Right lobe of liver (tissue), 6 donors: Measurements from ENCODE around the gene SCN9A. TPM values are rescaled to one million over a fixed set of nuclear protein-coding genes. Genes with fewer than 3 reads are reported as not detected.
"Not testable (repeated sequence)": the region's sequence is repeated elsewhere in the genome, so short reads cannot be mapped to it uniquely, and the experiment has no call there.

Source experiments
- ATAC-seq, 4 donors: fragments of 200-7000 bp; cut with Tn5 transposase; one replicate each; pipeline ENCODE4 v1.9.1; 2020; ENCODE audit warnings: mild to moderate bottlenecking in 4 of 4, moderate library complexity in 4 of 4
- DNase-seq, 3 donors: peaks; one replicate each; pipeline ENCODE4 v3.0.0-alpha.2; 2020
- H3K27ac ChIP-seq, 3 donors: fragments of 200-600 bp; one replicate each; pipeline ENCODE4 v1.8.0; 2022
- H3K27me3 ChIP-seq, 2 donors: fragments of 200-600 bp; one replicate each; pipeline ENCODE4 v1.8.0; 2022
- H3K36me3 ChIP-seq, 4 donors: fragments of 200-600 bp; sonication (generic) in 1 of 4; one replicate each; pipeline versions ENCODE4 v1.5.1 to v1.8.0; 2017 to 2022; ENCODE audit warnings: control low read depth in 1 of 4
- H3K4me1 ChIP-seq, 4 donors: fragments of 200-600 bp; sonication (generic) in 1 of 4; one replicate each; pipeline versions ENCODE4 v1.5.1 to v1.8.0; 2017 to 2022; ENCODE audit warnings: control low read depth in 1 of 4
- H3K4me3 ChIP-seq, 3 donors: fragments of 200-600 bp; one replicate each; pipeline ENCODE4 v1.8.0; 2022
- H3K9me3 ChIP-seq, 4 donors: fragments of 200-600 bp; sonication (generic) in 1 of 4; one replicate each; pipeline versions ENCODE4 v1.5.1 to v1.8.0; 2017 to 2022; ENCODE audit warnings: control low read depth in 1 of 4
- CTCF ChIP-seq, 4 donors: fragments of 200-600 bp in 3 of 4; fragments of 450-650 bp in 1 of 4; IDR thresholded peaks; one replicate each; pipeline versions ENCODE4 v1.5.1 to v1.8.0; 2016 to 2022; ENCODE audit warnings: antibody characterized with exemption in 4 of 4, mild to moderate bottlenecking in 2 of 4
- POLR2A ChIP-seq: fragments of 450-650 bp; IDR thresholded peaks from one replicate; pipeline ENCODE4 v1.6.1; 2017; ENCODE audit warnings: antibody characterized with exemption, mild to moderate bottlenecking
- WGBS: methylation state at CpG from one replicate; pipeline ENCODE4 v1.1.6; 2018; ENCODE audit warnings: low coverage, low lambda C conversion rate; ENCODE audit not compliant: insufficient coverage; ENCODE audit errors: missing lambda C conversion rate; 5-methylcytosine and 5-hydroxymethylcytosine counted together
- intact Hi-C, 2 donors: fragments of 100-400 bp; cut with DNase I; formaldehyde crosslinking; loops; one replicate each; pipeline versions ENCODE4 v1.11.2 to v1.14.1; 2022
- total RNA-seq, 6 experiments: library from RNA; depleted of rRNA in 2 of 6; stranded (reverse); fragments of >200 nt in 2 of 6; fragmentation: NEBNext Ultra II Directional in 3 of 6; extraction: Animal tissue kit (Norgen Biotek cat#: 25700) in 3 of 6; gene quantifications; one replicate each; pipeline versions ENCODE4 v1.1.0 to v1.2.4, GENCODE V29; 2016 to 2023
- donor health status: DM: no; HTN: yes; CAD: no.
- donor health status: DM: no; HTN: no; CAD: no.
- donor health status: DM: no; HTN: no; CAD: no.
- donor health status: DM: no; HTN: yes; CAD: no.
- donor health status: DM: no; HTN: yes; CAD: no.

Gene SCN9A
- total RNA-seq, 6 experiments from 2014 or later, result 2.1 to 10.2 (median 5.1) TPM

- 61% methylated on average over 3 of the region's 3 CpGs for WGBS
- H3K4me3 ChIP-seq, result no peak overlapping the region
- intact Hi-C loops, result no loop called here
- H3K36me3 ChIP-seq, result no peaks in the 10 kb centered on the region
- H3K9me3 ChIP-seq, result no peaks in the 10 kb centered on the region
- ATAC-seq, result no peak
- DNase-seq, result no peak
- H3K4me1 ChIP-seq, result peaks cover 0 to 8% (median 0%) of the 10 kb centered on the region in 4 donors
- H3K27ac ChIP-seq, result no peak overlapping the region
- H3K27me3 ChIP-seq, result no peaks in the 10 kb centered on the region
- no peak for TF ChIP-seq CTCF (IDR thresholded peaks at IDR 0.05)
- no peak for TF ChIP-seq POLR2A
These were observed 47.6 kb downstream of the SCN9A start for GRCh38 chr2:166328147-166328546.

- WGBS, result 73% methylated on average over 3 of the region's 3 CpGs
- Histone ChIP-seq H3K4me1 (no peaks in the 10 kb centered on the region), H3K27me3 (no peaks in the 10 kb centered on the region), H3K9me3 (no peaks in the 10 kb centered on the region), H3K36me3 (no peaks in the 10 kb centered on the region), H3K27ac (no peak overlapping the region), H3K4me3 (no peak overlapping the region)
- no peak for DNase-seq
- ATAC-seq, result no peak
- no peak for TF ChIP-seq POLR2A
- no peak for TF ChIP-seq CTCF (IDR thresholded peaks at IDR 0.05)
- intact Hi-C loops, result no loop called here
These were observed 54.7 kb downstream of the SCN9A start for GRCh38 chr2:166321076-166321475.

- no peak overlapping the region for H3K4me3 ChIP-seq
- ATAC-seq (no peak), DNase-seq (no peak)
- H3K27me3 ChIP-seq, result no peaks in the 10 kb centered on the region
- H3K27ac ChIP-seq, result no peak overlapping the region
- 62% methylated on average over 5 of the region's 5 CpGs for WGBS
- H3K36me3 ChIP-seq, result no peaks in the 10 kb centered on the region
- intact Hi-C loops, result no loop called here
- H3K4me1 ChIP-seq, result no peaks in the 10 kb centered on the region
- no peaks in the 10 kb centered on the region for H3K9me3 ChIP-seq
- no peak for TF ChIP-seq POLR2A
- no peak for TF ChIP-seq CTCF (IDR thresholded peaks at IDR 0.05)
These were observed 61.6 kb downstream of the SCN9A start for GRCh38 chr2:166314022-166314759.

GRCh38 chr2:166312863-166313262 is 62.9 kb downstream of the SCN9A start:
- H3K27ac ChIP-seq, H3K4me3 ChIP-seq, ATAC-seq, intact Hi-C loops, H3K36me3 ChIP-seq, DNase-seq, H3K4me1 ChIP-seq, H3K27me3 ChIP-seq, H3K9me3 ChIP-seq: not testable (repeated sequence)
- 21% methylated on average over 2 of the region's 2 CpGs for WGBS

GRCh38 chr2:166307326-166307725 is 68.4 kb downstream of the SCN9A start:
- intact Hi-C loops, result no loop called here
- H3K4me1 ChIP-seq, result no peaks in the 10 kb centered on the region
- H3K9me3 ChIP-seq, result no peaks in the 10 kb centered on the region
- no peaks in the 10 kb centered on the region for H3K27me3 ChIP-seq
- peaks cover 0 to 6% (median 0%) of the 10 kb centered on the region in 4 donors for H3K36me3 ChIP-seq
- 70% methylated on average over 3 of the region's 3 CpGs for WGBS
- no peak overlapping the region for H3K4me3 ChIP-seq
- DNase-seq (no peak), ATAC-seq (no peak)
- no peak overlapping the region for H3K27ac ChIP-seq
- TF ChIP-seq CTCF (IDR thresholded peaks at IDR 0.05) (no peak), POLR2A (no peak)
